CD4-positive, alpha-beta T cell treated with Interleukin-1 beta for 1 hour (primary cell): Measurements from ENCODE around the gene CRIP1.

Experiments used
- DNase-seq, 2 donors: peaks; one replicate each; pipeline ENCODE4 v3.0.0-alpha.2; 2020 to 2022

The CRIP1 gene

DNA sequence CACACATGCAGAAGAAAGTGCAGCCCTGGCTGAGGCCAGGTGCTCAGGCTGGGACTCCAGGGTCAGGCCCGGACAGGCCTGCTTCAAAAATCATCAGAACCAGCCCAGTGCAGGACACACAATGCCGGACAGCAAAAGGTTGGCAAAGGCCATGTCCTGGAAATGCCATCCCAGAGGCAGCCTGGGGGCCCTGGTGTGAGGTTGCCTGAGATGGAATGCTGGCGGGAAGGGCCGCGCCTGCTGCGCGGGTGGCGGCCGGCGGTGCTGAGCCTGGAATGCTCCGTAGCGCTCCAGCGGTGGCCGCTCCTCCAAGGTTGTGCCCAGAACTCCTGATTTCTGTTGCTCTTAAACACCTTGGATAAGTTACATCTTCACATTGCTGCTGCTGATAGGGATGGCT lies 33.7 kb upstream of the CRIP1 start:
- no peak for DNase-seq

DNA sequence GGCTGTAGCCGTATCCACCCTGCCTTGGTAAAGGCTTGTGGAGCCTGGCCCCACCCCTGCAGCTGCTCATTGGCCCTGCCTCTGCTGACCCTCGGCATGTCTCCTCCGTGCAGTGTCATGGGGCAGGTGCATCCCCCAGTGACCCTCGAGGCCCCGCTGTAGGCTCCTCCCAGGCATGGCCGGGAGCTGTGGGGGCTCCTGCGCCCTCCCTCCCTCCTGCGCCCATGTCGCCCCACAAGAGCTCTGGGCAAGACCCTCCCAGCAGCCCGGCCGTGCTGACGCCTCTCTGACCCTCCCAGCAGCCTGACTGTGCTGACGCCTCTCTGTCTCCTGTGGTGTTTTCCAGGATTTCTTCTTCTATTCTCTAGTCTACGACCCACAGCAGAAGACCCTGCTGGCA lies 32.8 kb upstream of the CRIP1 start:
- DNase-seq: no peak

DNA sequence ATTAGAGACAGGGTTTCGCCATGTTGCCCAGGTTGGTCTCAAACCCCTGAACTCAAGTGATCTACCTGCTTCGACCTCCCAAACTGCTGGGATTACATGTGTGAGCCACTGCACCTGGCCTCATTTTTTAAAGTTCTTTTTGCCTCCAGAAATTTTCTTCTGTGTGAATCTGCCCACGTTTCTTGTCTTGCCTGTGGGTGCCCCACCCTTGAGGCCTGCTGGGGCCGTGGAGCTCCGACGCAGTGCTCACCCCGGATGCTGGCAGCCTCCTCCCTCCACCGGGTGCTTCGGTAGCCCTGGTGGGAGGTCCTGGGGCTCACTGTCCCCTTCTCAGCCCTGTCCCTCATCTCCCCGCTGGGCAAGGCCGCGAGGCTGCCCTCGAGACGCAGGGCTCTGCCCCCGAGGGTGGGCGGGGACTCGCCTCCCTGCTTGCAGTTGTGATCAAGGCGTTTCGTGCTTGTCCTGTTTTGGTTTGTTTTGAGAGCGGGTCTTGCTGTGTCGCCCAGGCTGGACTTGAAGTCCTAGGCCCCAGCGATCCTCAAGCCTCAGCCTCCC lies 31.5 kb upstream of the CRIP1 start:
- DNase-seq: no peak

DNA sequence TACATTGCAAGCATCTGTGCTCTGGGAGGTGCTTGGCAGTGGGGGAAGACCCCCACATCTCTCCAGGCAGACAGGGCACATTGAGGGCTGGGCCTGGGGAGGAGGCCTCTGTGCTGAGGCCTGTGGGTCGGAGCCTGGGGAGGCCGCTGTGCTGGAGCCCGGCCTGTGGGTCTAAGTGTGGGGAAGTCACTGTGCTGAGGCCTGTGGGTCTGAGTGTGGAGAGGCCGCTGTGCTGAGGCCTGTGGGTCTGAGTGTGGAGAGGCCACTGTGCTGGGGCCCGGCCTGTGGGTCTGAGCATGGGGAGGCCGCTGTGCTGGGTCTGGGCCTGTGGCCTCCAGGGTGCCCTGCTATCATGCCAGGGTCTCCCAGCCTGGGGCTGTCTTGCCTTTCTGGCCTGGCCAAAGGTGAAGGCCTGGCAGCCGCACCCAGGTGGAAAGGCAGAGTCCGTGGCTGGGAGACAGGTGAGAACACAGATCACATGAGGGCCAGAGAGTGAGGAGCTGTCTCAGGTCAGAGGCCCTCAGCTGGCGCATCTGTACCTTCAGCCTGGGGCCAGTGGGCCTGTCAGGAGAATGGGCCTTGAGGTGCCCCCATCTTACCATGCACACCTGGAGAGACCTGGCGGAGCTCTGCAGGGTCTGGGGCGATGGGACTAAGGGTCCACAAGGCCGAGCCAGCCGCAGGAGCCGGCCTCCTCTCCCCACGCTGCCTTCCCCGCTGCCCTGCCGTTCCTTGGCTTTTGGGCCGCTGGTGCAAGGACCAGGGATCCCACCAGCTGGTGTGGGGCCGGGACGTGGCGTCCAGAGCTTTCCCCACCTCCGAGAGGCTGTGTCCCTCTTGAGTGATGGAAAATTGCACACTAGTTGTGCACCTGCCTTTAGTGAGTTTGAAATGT lies 30.7 kb upstream of the CRIP1 start:
- no peak for DNase-seq

GRCh38 chr14:105456736-105457617 lies 29.7 kb upstream of the CRIP1 start:
- no peak for DNase-seq

DNA sequence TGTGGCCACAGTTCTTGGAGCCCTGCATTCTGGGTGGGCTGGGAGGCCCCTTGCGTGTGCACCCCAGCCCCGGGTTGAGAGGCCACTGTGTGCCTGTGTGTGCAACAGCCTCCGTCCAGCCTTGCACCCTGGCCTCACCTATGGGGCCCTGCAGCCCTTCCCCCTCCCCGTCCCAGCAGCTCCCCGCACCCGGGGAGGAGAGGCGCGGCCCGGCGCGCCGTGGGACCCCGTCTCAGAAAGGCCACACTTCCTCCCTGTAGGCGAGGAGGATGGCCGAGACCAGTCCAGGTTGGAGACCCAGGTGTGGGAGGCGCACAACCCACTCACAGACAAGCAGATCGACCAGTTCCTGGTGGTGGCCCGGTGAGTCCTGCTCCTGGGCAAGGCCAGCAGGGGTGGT lies 28.7 kb upstream of the CRIP1 start:
- DNase-seq: no peak

DNA sequence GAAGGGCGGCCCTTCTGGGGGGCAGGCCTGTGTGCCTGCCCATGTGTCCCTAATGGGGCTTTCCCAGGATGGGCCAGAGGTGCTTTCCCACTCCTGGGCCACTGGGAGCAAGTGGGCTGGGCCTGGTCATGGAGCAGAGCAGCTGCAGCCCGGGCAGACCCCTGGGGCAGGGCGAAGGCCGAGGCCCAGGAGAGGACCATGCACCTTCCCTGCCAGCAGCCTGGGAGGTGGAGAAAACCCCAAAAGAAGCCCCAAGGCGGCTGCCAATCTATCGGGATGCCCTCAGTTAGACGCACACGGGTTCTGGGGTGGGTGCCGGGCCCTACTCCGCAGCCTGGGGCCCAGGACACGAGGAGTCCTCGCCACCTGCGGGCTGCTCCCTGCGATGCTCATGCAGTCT lies 28.1 kb upstream of the CRIP1 start:
- no peak for DNase-seq

DNA sequence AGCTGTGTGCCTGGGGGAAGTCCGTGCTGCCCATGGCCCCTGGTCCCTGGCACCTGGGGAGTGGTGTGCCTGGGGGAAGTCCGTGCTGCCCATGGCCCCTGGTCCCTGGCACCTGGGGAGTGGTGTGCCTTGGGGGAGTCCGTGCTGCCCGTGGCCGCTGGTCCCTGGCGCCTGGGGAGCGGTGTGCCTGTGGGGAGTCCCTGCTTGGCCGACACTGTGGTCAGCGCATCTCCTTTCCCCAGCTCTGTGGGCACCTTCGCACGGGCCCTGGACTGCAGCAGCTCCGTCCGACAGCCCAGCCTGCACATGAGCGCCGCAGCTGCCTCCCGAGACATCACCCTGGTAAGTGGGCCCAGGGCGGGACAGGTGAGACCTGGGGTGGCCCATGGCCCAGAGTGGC lies 26.6 kb upstream of the CRIP1 start:
- DNase-seq: no peak

- no peak for DNase-seq
Measured at GRCh38 chr14:105460616-105461015, 26.1 kb upstream of the CRIP1 start.

DNA sequence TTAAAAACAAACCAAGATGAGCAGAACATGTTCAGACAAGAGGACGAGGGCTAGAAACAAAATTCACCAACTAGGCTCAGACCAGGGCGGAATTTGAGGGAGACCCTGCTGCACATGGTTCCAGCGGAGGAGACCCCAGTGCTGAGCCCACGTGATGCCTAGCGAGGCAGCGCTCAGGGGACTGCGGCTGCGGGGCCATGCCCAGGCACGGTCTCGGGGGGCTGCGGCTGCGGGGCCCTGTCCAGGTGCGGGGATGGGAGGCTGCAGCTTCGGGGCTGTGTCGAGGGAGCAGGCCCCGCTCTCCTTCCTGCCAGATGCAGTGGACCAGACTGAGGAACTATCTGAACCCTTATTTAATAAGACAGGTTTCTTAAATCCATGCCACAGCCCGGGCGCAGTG lies 24.8 kb upstream of the CRIP1 start:
- no peak for DNase-seq

DNA sequence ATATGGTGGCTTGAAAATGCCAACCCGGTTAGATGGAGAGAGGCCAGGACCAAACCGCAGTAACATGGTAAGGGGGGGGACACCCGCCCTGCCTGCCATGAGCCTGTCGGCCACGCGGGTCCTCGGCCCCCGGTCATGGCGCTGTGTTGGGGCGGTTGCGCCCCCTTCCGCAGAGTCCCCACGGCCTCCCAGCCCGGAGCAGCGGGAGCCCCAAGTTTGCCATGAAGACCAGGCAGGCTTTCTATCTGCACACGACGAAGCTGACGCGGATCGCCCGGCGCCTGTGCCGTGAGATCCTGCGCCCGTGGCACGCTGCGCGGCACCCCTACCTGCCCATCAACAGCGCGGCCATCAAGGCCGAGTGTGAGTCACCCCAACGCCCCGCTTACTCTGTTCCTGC lies 22.2 kb upstream of the CRIP1 start:
- DNase-seq: no peak

- DNase-seq: no peak
Measured at GRCh38 chr14:105465209-105466031, 21.3 kb upstream of the CRIP1 start.

DNA sequence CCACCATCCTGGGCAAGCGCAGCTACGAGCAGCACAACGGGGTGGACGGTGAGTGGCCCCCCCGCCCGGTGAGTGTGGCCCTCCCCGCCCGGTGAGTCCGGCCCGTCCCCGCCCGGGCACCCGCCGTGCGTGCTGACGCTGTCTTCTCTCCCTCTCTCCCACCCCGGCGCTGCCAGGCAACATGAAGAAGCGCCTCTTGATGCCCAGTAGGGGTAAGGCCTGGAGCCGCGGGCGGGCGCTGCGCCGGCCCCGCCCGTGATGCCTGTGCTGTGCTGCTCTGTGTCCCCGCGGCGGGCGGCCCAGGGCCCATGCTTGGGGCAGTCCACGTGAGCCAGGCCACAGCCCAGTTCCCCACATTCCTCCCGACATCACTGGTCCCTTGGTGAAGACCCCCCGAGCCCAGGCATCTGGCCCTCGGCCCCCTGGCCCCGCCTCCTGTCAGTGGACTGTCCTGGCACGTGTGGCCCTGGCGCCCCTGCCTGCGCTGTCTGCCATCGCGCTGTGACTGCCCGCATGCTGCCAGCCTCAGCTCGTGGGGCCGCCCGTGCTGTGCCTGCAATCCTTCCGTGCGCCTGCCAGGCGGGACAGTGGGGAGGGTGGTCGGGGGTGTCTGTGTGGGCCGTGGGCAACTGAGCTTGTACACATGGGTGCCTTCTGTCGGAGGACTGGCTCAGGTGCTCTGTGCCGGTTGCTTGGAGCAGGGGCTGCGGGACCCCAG lies 20.0 kb upstream of the CRIP1 start:
- DNase-seq: no peak

- DNase-seq: no peak
Measured at GRCh38 chr14:105467249-105467941, 19.3 kb upstream of the CRIP1 start.

GRCh38 chr14:105467942-105468471 lies 18.7 kb upstream of the CRIP1 start:
- no peak for DNase-seq

DNA sequence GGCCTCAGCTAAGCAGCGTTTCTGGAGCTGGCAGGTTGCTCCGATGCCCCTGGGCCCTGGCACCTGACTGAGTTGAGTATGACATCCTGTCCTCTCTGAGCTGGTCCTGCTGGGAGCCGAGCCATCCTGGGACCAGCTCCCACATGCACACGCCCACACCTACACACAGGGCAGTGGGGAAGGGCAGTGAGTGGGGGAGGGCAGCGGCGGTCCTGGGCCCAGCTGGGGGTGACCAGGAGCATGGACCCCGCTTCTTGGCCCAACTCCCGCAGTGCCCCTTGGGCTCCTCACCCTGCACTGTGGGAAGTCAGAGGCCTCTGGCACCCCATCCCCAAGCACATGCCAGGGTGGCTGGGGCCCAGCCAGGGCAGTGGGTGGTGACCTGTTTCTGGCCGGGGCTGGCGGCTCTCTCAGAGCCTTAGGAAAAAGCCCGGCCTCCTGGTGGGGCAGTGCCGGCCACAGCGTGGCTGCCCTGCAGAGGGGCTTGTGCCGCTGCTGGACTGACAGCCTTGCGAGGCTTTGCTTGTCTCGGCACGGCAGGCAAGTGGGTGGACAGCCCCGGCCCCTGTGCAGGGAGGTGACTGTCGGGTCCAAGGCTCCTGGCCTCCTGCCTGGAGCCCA lies 18.0 kb upstream of the CRIP1 start:
- no peak for DNase-seq

DNA sequence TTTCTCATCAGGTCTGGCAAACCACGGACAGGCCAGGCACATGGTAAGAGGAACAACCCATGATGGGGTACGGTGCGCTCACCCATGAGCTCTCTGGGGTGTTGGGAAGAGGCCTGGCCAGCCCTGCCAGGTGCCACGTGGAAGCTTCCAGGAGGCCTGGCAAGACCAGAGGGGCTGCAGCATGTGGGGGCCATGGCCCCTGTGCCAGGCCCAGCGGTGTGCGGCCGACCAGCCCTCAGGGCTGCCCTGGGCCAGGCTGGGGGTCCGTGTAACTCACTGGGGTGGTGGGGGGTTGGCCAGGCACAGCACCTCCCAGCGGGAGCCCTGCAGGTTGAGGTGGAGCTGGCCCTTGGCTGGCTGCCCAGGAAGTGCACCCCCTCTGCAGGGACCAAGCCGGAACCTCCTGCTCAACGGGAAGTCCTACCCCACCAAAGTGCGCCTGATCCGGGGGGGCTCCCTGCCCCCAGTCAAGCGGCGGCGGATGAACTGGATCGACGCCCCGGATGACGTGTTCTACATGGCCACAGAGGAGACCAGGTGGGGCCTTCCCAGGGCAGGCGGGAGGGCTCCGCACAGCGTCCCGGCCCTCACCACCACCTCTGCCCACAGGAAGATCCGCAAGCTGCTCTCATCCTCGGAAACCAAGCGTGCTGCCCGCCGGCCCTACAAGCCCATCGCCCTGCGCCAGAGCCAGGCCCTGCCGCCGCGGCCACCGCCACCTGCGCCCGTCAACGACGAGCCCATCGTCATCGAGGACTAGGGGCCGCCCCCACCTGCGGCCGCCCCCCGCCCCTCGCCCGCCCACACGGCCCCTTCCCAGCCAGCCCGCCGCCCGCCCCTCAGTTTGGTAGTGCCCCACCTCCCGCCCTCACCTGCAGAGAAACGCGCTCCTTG lies 17.0 kb upstream of the CRIP1 start:
- DNase-seq: no peak

DNA sequence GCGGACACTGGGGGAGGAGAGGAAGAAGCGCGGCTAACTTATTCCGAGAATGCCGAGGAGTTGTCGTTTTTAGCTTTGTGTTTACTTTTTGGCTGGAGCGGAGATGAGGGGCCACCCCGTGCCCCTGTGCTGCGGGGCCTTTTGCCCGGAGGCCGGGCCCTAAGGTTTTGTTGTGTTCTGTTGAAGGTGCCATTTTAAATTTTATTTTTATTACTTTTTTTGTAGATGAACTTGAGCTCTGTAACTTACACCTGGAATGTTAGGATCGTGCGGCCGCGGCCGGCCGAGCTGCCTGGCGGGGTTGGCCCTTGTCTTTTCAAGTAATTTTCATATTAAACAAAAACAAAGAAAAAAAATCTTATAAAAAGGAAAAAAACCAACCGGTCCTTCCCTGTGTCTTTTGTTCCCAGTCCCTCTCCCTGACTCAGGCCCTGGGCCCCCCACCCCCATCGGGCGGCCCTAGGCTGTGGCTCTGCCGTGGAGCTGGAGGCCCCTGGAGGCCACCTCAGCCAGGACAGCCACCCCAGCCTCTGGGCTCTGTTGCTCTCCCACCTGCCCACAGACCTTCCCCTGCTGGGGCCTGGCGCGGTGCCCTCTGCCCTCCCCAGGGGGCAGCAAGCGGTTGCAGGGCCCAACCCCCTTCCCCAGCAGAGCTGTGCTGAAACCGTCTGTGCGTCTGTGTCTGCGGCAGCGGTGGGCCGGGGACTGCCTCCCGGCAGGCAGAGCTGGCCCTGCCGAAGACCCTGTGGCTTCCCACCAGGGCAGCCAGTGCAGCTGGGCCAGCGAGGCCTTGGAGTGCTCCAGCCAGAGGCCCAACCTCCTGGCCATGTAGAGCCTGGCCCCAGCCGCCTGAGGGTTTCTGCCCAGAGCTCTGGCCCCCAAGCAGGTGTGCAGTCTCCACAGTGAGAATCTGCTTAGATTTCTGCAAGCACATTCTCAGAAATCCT lies 16.1 kb upstream of the CRIP1 start:
- no peak for DNase-seq
